ENCODE data around the gene TYW5. TPM values are rescaled to one million over a fixed set of nuclear protein-coding genes. Genes with fewer than 3 reads are reported as not detected.
A peak's percentile ranks its signal among the peaks of the same experiment; 100 is the strongest.
"Not testable (repeated sequence)": the region's sequence is repeated elsewhere in the genome, so short reads cannot be mapped to it uniquely, and the experiment has no call there.

The TYW5 gene
- total RNA-seq, 2 experiments from 2014 or later, result 9.9 to 11.2 TPM

- Mint-ChIP-seq H3K4me3 (no peak overlapping the region), H3K36me3 (ENCODE audit: low read depth) (peaks cover 46% of the 10 kb centered on the region), H3K27me3 (no peaks in the 10 kb centered on the region), H3K4me1 (peaks cover 9% of the 10 kb centered on the region), H3K9me3 (no peaks in the 10 kb centered on the region), H3K27ac (no peak overlapping the region)
- ChIA-PET POLR2A (no interaction called here), CTCF (no interaction called here)
- no peak for DNase-seq
These were observed 22.9 kb downstream of the TYW5 start for GRCh38 chr2:199932312-199932855.

GRCh38 chr2:199929262-199929661 lies 26.0 kb downstream of the TYW5 start:
- DNase-seq, result no peak
- H3K9me3 Mint-ChIP-seq, result no peaks in the 10 kb centered on the region
- H3K4me3 Mint-ChIP-seq, result no peak overlapping the region
- H3K4me1 Mint-ChIP-seq, result peaks cover 11% of the 10 kb centered on the region
- no peaks in the 10 kb centered on the region for H3K27me3 Mint-ChIP-seq
- ChIA-PET POLR2A (no interaction called here), CTCF (interaction anchor here (0.6 kb wide), 1 partner anchor 11 kb away, joined by 3 read pairs; no protein-coding TSS in a partner anchor)
- peaks cover 51% of the 10 kb centered on the region for H3K36me3 Mint-ChIP-seq (ENCODE audit: low read depth)
- no peak overlapping the region for H3K27ac Mint-ChIP-seq

DNA sequence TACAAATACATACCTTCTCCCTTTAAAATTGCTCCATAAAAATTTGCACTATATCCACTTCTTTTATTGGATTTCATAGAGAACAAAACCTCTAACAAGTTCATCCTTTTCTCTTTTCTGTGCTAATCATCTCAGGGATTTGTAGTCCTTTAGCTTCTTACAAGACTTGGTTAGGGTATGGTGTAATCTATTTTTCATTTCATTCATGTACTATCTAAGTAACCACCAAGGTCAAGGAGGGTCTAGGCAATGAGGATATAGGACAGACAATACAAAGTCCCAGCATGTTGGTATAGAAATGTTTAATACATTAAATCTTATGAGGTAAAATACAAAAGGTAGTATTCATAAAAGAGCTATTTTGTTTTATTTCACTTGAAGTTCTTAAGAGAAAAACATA lies 26.7 kb downstream of the TYW5 start:
- ChIA-PET POLR2A (interaction anchor here (2.0 kb wide), 1 partner anchor 17 kb away, joined by 6 read pairs; no protein-coding TSS in a partner anchor), CTCF (no interaction called here)
- no peak for DNase-seq
- no peaks in the 10 kb centered on the region for H3K9me3 Mint-ChIP-seq
- H3K36me3 Mint-ChIP-seq (ENCODE audit: low read depth), result peaks cover 54% of the 10 kb centered on the region
- no peaks in the 10 kb centered on the region for H3K27me3 Mint-ChIP-seq
- H3K27ac Mint-ChIP-seq, result no peak overlapping the region
- H3K4me3 Mint-ChIP-seq, result no peak overlapping the region
- H3K4me1 Mint-ChIP-seq, result peaks cover 15% of the 10 kb centered on the region

DNA sequence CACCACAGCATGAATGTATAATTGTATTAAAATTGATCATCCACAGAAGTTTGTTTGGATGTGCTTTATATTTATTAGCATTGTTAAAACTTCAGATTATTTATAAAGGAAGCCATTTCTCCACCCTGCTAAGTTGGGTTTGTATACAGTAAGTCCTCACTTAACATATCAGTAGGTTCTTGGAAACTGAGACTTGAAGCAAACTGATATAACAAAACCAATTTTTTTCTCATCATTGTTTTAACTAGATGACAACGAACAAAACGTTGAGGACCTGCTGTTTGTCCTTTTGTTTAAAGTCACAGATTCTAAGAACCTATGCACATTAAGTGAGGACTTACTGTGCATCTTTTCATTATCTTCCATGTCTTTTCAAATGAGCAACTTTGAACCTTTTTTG lies 27.1 kb downstream of the TYW5 start:
- Mint-ChIP-seq H3K9me3 (no peaks in the 10 kb centered on the region), H3K36me3 (ENCODE audit: low read depth) (peaks cover 52% of the 10 kb centered on the region), H3K27me3 (no peaks in the 10 kb centered on the region), H3K27ac (no peak overlapping the region), H3K4me3 (no peak overlapping the region), H3K4me1 (peaks cover 13% of the 10 kb centered on the region)
- no peak for DNase-seq
- POLR2A ChIA-PET, result interaction anchor here (2.0 kb wide), 1 partner anchor 16 kb away, joined by 6 read pairs; no protein-coding TSS in a partner anchor
- CTCF ChIA-PET, result no interaction called here

DNA sequence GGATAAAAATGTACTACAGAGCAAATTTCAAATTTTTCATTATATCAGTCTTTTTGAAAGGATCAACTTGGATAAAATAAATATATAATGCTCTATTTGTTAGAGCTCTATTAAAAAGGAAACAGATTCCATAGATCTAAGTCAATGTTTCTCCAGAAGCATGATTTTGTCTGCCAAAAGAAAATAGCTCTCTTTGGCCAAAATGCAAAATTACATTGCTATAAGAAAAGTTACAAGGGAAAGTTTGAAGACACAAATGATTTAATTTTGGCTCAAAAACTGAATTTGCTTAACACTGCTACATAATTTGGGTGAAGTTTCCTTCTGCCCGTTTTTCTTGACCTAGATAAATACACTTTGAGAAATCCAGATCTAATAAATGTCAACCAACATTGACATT lies 28.5 kb downstream of the TYW5 start:
- no peak for DNase-seq
- H3K36me3 Mint-ChIP-seq (ENCODE audit: low read depth), result peaks cover 50% of the 10 kb centered on the region
- no peak overlapping the region for H3K4me3 Mint-ChIP-seq
- H3K4me1 Mint-ChIP-seq, result peaks cover 20% of the 10 kb centered on the region
- ChIA-PET POLR2A (interaction anchor here (2.0 kb wide), 1 partner anchor 15 kb away, joined by 6 read pairs; no protein-coding TSS in a partner anchor), CTCF (interaction anchor here (0.9 kb wide), 1 partner anchor 188 kb away, joined by 4 read pairs; no protein-coding TSS in a partner anchor)
- no peaks in the 10 kb centered on the region for H3K27me3 Mint-ChIP-seq
- H3K27ac Mint-ChIP-seq, result no peak overlapping the region
- no peaks in the 10 kb centered on the region for H3K9me3 Mint-ChIP-seq

DNA sequence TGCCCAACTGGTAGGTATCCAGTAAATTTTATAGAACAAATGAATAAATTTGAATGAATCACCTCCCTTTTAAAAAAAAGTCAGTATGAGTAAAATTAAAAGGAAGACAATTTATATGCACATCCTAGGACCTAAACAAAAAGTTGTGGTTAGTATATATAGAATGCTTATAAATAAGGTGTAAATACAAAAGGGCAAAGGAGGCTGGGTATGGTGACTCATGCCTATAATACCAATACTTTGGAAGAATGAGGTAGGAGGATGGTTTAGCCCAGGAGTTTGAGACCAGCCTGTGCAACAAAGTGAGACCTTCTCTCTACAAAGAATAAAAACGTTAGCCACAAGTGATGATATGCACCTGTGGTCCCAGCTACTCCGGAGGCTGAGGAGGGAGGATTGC lies 31.4 kb downstream of the TYW5 start:
- H3K4me3 Mint-ChIP-seq, result no peak overlapping the region
- ChIA-PET CTCF (no interaction called here), POLR2A (interaction anchor here (1.9 kb wide), 1 partner anchor 13 kb away, joined by 7 read pairs; the partner anchor contains the start of gene C2orf69)
- peaks cover 48% of the 10 kb centered on the region for H3K36me3 Mint-ChIP-seq (ENCODE audit: low read depth)
- no peaks in the 10 kb centered on the region for H3K27me3 Mint-ChIP-seq
- peaks cover 20% of the 10 kb centered on the region for H3K4me1 Mint-ChIP-seq
- H3K27ac Mint-ChIP-seq, result no peak overlapping the region
- DNase-seq, result no peak
- H3K9me3 Mint-ChIP-seq, result no peaks in the 10 kb centered on the region

GRCh38 chr2:199922856-199923255 lies 32.4 kb downstream of the TYW5 start:
- CTCF ChIA-PET, result no interaction called here
- POLR2A ChIA-PET, result interaction anchor here (1.9 kb wide), 1 partner anchor 12 kb away, joined by 7 read pairs; the partner anchor contains the start of gene C2orf69
- peaks cover 18% of the 10 kb centered on the region for H3K4me1 Mint-ChIP-seq
- H3K36me3 Mint-ChIP-seq (ENCODE audit: low read depth), result peaks cover 52% of the 10 kb centered on the region
- no peaks in the 10 kb centered on the region for H3K27me3 Mint-ChIP-seq
- H3K9me3 Mint-ChIP-seq, result no peaks in the 10 kb centered on the region
- DNase-seq, result no peak
- no peak overlapping the region for H3K4me3 Mint-ChIP-seq
- no peak overlapping the region for H3K27ac Mint-ChIP-seq

GRCh38 chr2:199916980-199917379 lies 38.3 kb downstream of the TYW5 start:
- no peak overlapping the region for H3K4me3 Mint-ChIP-seq
- H3K36me3 Mint-ChIP-seq (ENCODE audit: low read depth), result peaks cover 64% of the 10 kb centered on the region
- no peak for DNase-seq
- H3K27ac Mint-ChIP-seq, result no peak overlapping the region
- no peaks in the 10 kb centered on the region for H3K27me3 Mint-ChIP-seq
- peaks cover 24% of the 10 kb centered on the region for H3K4me1 Mint-ChIP-seq
- POLR2A ChIA-PET, result no interaction called here
- CTCF ChIA-PET, result no interaction called here
- peaks cover 16% of the 10 kb centered on the region for H3K9me3 Mint-ChIP-seq

DNA sequence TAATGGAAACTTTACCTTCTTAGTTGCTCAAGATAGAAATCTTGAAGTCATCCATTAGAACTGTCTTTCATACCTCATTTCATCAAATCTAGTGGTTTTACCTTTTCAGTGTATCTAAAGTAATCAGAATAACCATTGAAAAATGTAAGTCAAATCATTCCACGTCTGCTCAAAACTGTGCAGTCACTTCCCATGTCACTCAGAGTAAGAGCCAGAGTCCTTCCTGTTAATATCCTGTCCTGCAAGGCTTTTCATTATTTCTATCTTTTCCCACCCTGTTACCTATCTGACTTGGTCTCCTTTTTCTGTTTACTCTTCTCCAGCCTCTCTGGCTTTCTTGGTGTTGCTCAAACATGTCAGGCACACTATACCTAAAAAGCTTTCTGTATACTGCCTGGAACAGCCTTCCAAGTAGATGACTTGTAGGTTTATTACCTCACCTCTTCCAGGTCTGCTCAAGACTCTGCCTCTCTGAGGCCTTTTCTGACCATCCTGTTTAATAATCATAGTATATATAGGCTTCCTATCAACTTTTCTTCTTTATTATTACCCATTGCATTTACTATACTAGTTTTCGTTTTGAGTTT lies 40.8 kb downstream of the TYW5 start:
- H3K36me3 Mint-ChIP-seq (ENCODE audit: low read depth), result peaks cover 54% of the 10 kb centered on the region
- H3K4me1 Mint-ChIP-seq, result peaks cover 33% of the 10 kb centered on the region
- POLR2A ChIA-PET, result no interaction called here
- H3K27me3 Mint-ChIP-seq, result no peaks in the 10 kb centered on the region
- peaks cover 16% of the 10 kb centered on the region for H3K9me3 Mint-ChIP-seq
- CTCF ChIA-PET, result no interaction called here
- H3K4me3 Mint-ChIP-seq, result peak overlapping the region; percentile 4
- H3K27ac Mint-ChIP-seq, result peak overlapping the region; percentile 9
- DNase-seq, result no peak

DNA sequence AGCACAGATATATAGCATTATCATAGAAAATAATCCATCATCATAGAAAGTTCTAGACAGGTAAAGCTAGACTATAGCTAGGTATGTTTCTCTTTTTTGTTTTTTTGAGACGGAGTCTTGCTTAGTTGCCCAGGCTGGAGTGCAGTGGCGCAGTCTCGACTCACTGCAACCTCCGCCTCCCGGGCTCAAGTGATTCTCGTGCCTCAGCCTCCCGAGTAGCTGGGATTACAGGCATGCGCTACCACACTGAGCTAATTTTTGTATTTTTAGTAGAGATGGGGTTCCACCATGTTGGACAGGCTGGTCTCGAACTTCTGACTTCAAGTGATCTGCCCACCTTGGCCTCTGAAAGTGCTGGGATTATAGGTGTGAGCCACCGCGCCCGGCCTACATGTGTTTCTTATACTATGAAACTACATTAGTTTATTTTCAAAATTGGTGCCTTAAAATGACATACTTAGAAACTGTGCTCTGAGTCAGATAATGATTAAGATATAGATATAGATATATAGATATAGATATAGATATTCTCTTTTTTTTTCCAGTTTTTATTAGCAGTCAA lies 42.7 kb downstream of the TYW5 start:
- DNase-seq, result not testable (repeated sequence)
- CTCF ChIA-PET, result interaction anchor here (0.8 to 1.0 kb wide), 3 partner anchors 30 to 173 kb away, joined by 3 read pairs; no protein-coding TSS in a partner anchor
- POLR2A ChIA-PET, result interaction anchor here (1.2 to 1.4 kb wide), 4 partner anchors 15 to 73 kb away, joined by 3 to 6 read pairs (median 4); partner anchors contain the start of genes MAIP1 and TYW5

DNA sequence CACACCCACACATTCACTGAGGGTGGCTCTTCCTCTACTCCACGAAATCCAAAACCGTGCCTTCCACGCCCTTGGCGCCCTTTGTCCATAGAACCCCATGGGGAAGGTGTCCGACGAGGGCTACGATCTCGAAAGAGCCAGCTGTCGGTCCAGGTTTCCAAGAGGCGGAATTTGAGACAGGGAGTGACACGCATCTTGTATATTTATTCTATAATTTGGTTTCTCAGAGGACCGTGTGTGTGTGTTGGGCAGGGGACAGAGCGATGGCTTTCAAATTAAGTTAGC lies 43.5 kb downstream of the TYW5 start:
- no peaks in the 10 kb centered on the region for H3K27me3 Mint-ChIP-seq
- POLR2A ChIA-PET, result interaction anchor here (0.8 to 1.7 kb wide), 9 partner anchors 11 to 618 kb away, joined by 3 to 7 read pairs (median 3); partner anchors contain the start of genes MAIP1 and TYW5
- peak overlapping the region; percentile 90 for H3K27ac Mint-ChIP-seq
- H3K4me3 Mint-ChIP-seq, result peak overlapping the region; percentile 96
- H3K36me3 Mint-ChIP-seq (ENCODE audit: low read depth), result peaks cover 31% of the 10 kb centered on the region
- H3K4me1 Mint-ChIP-seq, result peaks cover 33% of the 10 kb centered on the region
- CTCF ChIA-PET, result interaction anchor here (0.8 to 1.0 kb wide), 4 partner anchors 20 to 172 kb away, joined by 3 read pairs; no protein-coding TSS in a partner anchor
- no peak for DNase-seq
- H3K9me3 Mint-ChIP-seq, result peaks cover 9% of the 10 kb centered on the region

More for the DNA sequence above, 42.7 kb downstream of the TYW5 start:
- Mint-ChIP-seq H3K4me3 (peak overlapping the region; percentile 96), H3K4me1 (peaks cover 33% of the 10 kb centered on the region), H3K27ac (peak overlapping the region; percentile 90), H3K9me3 (peaks cover 16% of the 10 kb centered on the region), H3K36me3 (ENCODE audit: low read depth) (peaks cover 39% of the 10 kb centered on the region)
- H3K27me3 Mint-ChIP-seq, result not testable (repeated sequence)

GRCh38 chr2:199911052-199911876 lies 44.0 kb downstream of the TYW5 start, which contains the start of gene C2orf69:
C2orf69 (plus strand) TSS chr2:199911293; CDS start chr2:199911439, 146 bp downstream.
- H3K36me3 Mint-ChIP-seq (ENCODE audit: low read depth), result peaks cover 25% of the 10 kb centered on the region
- no peaks in the 10 kb centered on the region for H3K27me3 Mint-ChIP-seq
- POLR2A ChIA-PET, result interaction anchor here (0.7 to 1.7 kb wide), 13 partner anchors 10 to 1869 kb away, joined by 3 to 7 read pairs (median 3); partner anchors contain the start of genes MAIP1, SGO2 and TYW5
- H3K4me3 Mint-ChIP-seq, result peak within 1 kb of the TSS; percentile 96
- peak; percentile 93 for DNase-seq
- peak within 1 kb of the TSS; percentile 90 for H3K27ac Mint-ChIP-seq
- peaks cover 32% of the 10 kb centered on the region for H3K4me1 Mint-ChIP-seq
- peaks cover 4% of the 10 kb centered on the region for H3K9me3 Mint-ChIP-seq
- CTCF ChIA-PET, result interaction anchor here (0.8 to 1.5 kb wide), 3 partner anchors 20 to 171 kb away, joined by 3 to 5 read pairs (median 4); no protein-coding TSS in a partner anchor
